CD14-positive monocyte (primary cell): ENCODE data around the gene ZNF512. TPM values are rescaled to one million over a fixed set of nuclear protein-coding genes. Genes with fewer than 3 reads are reported as not detected.

Source experiments
- DNase-seq, 3 donors: peaks; one replicate each; pipeline ENCODE4 v3.0.0-alpha.2; 2011 to 2022
- H2AFZ ChIP-seq: 2 replicates; pipeline ENCODE4 v1.6.0; 2012; ENCODE audit warnings: mild to moderate bottlenecking, low read depth, low read length, inconsistent platforms; ENCODE audit not compliant: insufficient read depth, poor library complexity, severe bottlenecking
- H3K27ac ChIP-seq, 2 donors: 1 replicate in 1 of 2; 2 replicates in 1 of 2; pipeline ENCODE4 v1.5.1; 2012 to 2013; ENCODE audit warnings: low read length in 2 of 2, control low read depth in 1 of 2, inconsistent platforms in 1 of 2, low read depth in 1 of 2, mild to moderate bottlenecking in 1 of 2
- H3K27me3 ChIP-seq, 2 donors: one replicate each; pipeline versions ENCODE4 v1.6.0 to v1.6.1; 2011 to 2013; ENCODE audit warnings: low read length in 2 of 2; ENCODE audit not compliant: control insufficient read depth in 2 of 2, insufficient read depth in 2 of 2
- H3K36me3 ChIP-seq, 2 donors: replicated peaks in 1 of 2; 1 replicate in 1 of 2; 2 replicates in 1 of 2; pipeline versions ENCODE4 v1.5.1 to v1.6.1; 2012 to 2013; ENCODE audit warnings: low read length in 2 of 2, control low read depth in 1 of 2, inconsistent platforms in 1 of 2, mild to moderate bottlenecking in 1 of 2; ENCODE audit not compliant: insufficient read depth in 2 of 2, control insufficient read depth in 1 of 2
- H3K4me1 ChIP-seq, 2 donors: 1 replicate in 1 of 2; 2 replicates in 1 of 2; pipeline versions ENCODE4 v1.5.1 to v1.6.1; 2012 to 2013; ENCODE audit warnings: low read length in 2 of 2, control low read depth in 1 of 2, inconsistent platforms in 1 of 2, mild to moderate bottlenecking in 1 of 2, moderate library complexity in 1 of 2; ENCODE audit not compliant: insufficient read depth in 2 of 2, control insufficient read depth in 1 of 2
- H3K4me2 ChIP-seq: replicated peaks from 2 replicates; pipeline ENCODE3; 2012; ENCODE audit warnings: low read length, moderate library complexity, mild to moderate bottlenecking; ENCODE audit not compliant: poor library complexity, severe bottlenecking; ENCODE audit errors: extremely low read depth
- H3K4me3 ChIP-seq, 3 experiments: fragments of 200-600 bp in 1 of 3; sonication (generic) in 1 of 3; replicated peaks in 1 of 3; 1 replicate in 2 of 3; 2 replicates in 1 of 3; pipeline ENCODE4 v1.5.1; 2011 to 2013; ENCODE audit warnings: low read length in 3 of 3, mild to moderate bottlenecking in 3 of 3, control low read depth in 2 of 3, low read depth in 2 of 3, inconsistent platforms in 1 of 3, moderate library complexity in 1 of 3
- H3K79me2 ChIP-seq: 2 replicates; pipeline ENCODE4 v1.6.0; 2012; ENCODE audit warnings: mild to moderate bottlenecking, control low read depth, inconsistent platforms, low read length, moderate library complexity; ENCODE audit not compliant: insufficient read depth
- H3K9ac ChIP-seq: 2 replicates; pipeline ENCODE4 v1.6.0; 2017; ENCODE audit warnings: low read length, mild to moderate bottlenecking; ENCODE audit not compliant: insufficient read depth, poor library complexity, severe bottlenecking
- H3K9me3 ChIP-seq, 2 donors: replicated peaks in 1 of 2; 1 replicate in 1 of 2; 2 replicates in 1 of 2; pipeline versions ENCODE4 v1.5.1 to v1.6.1; 2012 to 2013; ENCODE audit warnings: low read length in 2 of 2, control low read depth in 1 of 2; ENCODE audit not compliant: control insufficient read depth in 1 of 2, insufficient read depth in 1 of 2
- H4K20me1 ChIP-seq: 2 replicates; pipeline ENCODE4 v1.6.0; 2012; ENCODE audit warnings: mild to moderate bottlenecking, low read length, control low read depth, moderate library complexity; ENCODE audit not compliant: insufficient read depth
- H3K27ac Mint-ChIP-seq, 7 donors: one replicate each; pipeline ENCODE4 v1.8.0; 2020; ENCODE audit warnings: mild to moderate bottlenecking in 7 of 7, mixed read lengths in 7 of 7, moderate library complexity in 6 of 7, inconsistent platforms in 2 of 7
- H3K27me3 Mint-ChIP-seq, 3 donors: one replicate each; pipeline ENCODE4 v1.8.0; 2021 to 2022; ENCODE audit warnings: low read depth in 3 of 3, mild to moderate bottlenecking in 3 of 3, mixed read lengths in 3 of 3, moderate library complexity in 3 of 3, inconsistent platforms in 1 of 3
- H3K36me3 Mint-ChIP-seq, 2 donors: one replicate each; pipeline ENCODE4 v1.8.0; 2020; ENCODE audit warnings: mixed read lengths in 2 of 2, inconsistent platforms in 1 of 2, mild to moderate bottlenecking in 1 of 2
- H3K4me1 Mint-ChIP-seq: one replicate; pipeline ENCODE4 v1.8.0; 2020; ENCODE audit warnings: mild to moderate bottlenecking, mixed read lengths
- H3K4me3 Mint-ChIP-seq, 2 donors: one replicate each; pipeline ENCODE4 v1.8.0; 2020; ENCODE audit warnings: mild to moderate bottlenecking in 2 of 2, mixed read lengths in 2 of 2, moderate library complexity in 1 of 2
- H3K9me3 Mint-ChIP-seq, 7 donors: one replicate each; pipeline ENCODE4 v1.8.0; 2020 to 2022; ENCODE audit warnings: mixed read lengths in 7 of 7, mild to moderate bottlenecking in 6 of 7, moderate library complexity in 6 of 7, inconsistent platforms in 2 of 7
- WGBS: methylation state at CpG from one replicate; pipeline ENCODE4 v1.1.5; 2013; ENCODE audit warnings: missing lambda C conversion rate; ENCODE audit not compliant: insufficient coverage; 5-methylcytosine and 5-hydroxymethylcytosine counted together
- intact Hi-C, 2 donors: fragments of 100-400 bp; cut with micrococcal nuclease; formaldehyde crosslinking; loops; one replicate each; pipeline versions ENCODE4 v1.15.0 to v1.15.1; 2023
- polyA plus RNA-seq, 3 donors: library from polyadenylated mRNA; depleted of rRNA in 1 of 3; unstranded in 2 of 3; stranded (reverse) in 1 of 3; fragments of 300-500 nt in 2 of 3; fragments of >200 nt in 1 of 3; fragmentation: Illumina TruSeq in 2 of 3; gene quantifications; 1 replicate in 2 of 3; 2 replicates in 1 of 3; pipeline ENCODE4 v1.2.3, GENCODE V29; 2012 to 2021
- TF ChIP-seq, protein P1 (sequence below): fragments of 200-600 bp; IDR thresholded peaks from one replicate; pipeline ENCODE4 v1.8.0; 2022; ENCODE audit warnings: antibody characterized with exemption, mild to moderate bottlenecking

Gene ZNF512
- polyA plus RNA-seq, 3 donors: 6.7 to 13.1 (median 12.8) TPM

DNA sequence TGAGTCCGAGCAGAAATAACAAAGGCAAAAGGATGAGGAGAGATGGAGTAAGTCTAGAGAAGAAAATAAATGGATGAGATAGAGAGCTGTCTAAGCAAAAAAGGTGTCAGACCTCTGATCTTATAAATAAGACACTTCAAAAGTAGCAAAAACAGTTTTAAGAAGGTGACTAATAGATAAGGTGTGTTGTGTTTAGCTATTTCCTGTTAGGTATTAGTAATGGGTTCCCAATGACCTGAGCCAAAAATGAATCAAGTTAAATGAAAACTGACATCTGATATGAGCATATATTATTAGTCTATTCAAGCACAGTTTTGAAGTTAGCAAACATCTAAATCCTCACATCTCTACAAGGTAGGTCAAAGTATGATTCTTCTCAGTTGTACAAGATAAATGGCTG is 69.9 kb downstream of the ZNF512 start:
- Mint-ChIP-seq H3K4me3 (no peak overlapping the region), H3K27me3 (no peaks in the 10 kb centered on the region), H3K9me3 (no peaks in the 10 kb centered on the region), H3K36me3 (peaks cover 81 to 92% of the 10 kb centered on the region in 2 donors), H3K4me1 (no peaks in the 10 kb centered on the region), H3K27ac (no peak overlapping the region)
- 100% methylated on average over 1 of the region's 1 CpG for WGBS
- Histone ChIP-seq H3K4me1 (no peaks in the 10 kb centered on the region), H3K79me2 (no peaks in the 10 kb centered on the region), H3K9ac (no peak overlapping the region), H4K20me1 (no peaks in the 10 kb centered on the region), H3K27me3 (no peaks in the 10 kb centered on the region), H3K4me3 (no peak overlapping the region), H3K9me3 (no peaks in the 10 kb centered on the region), H2AFZ (no peak overlapping the region), H3K4me2 (no peak overlapping the region), H3K27ac (no peak overlapping the region), H3K36me3 (peaks cover 94 to 99% of the 10 kb centered on the region in 2 donors)
- TF ChIP-seq, protein P1, sequence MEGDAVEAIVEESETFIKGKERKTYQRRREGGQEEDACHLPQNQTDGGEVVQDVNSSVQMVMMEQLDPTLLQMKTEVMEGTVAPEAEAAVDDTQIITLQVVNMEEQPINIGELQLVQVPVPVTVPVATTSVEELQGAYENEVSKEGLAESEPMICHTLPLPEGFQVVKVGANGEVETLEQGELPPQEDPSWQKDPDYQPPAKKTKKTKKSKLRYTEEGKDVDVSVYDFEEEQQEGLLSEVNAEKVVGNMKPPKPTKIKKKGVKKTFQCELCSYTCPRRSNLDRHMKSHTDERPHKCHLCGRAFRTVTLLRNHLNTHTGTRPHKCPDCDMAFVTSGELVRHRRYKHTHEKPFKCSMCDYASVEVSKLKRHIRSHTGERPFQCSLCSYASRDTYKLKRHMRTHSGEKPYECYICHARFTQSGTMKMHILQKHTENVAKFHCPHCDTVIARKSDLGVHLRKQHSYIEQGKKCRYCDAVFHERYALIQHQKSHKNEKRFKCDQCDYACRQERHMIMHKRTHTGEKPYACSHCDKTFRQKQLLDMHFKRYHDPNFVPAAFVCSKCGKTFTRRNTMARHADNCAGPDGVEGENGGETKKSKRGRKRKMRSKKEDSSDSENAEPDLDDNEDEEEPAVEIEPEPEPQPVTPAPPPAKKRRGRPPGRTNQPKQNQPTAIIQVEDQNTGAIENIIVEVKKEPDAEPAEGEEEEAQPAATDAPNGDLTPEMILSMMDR: no peak
- no peak for DNase-seq
- intact Hi-C loops: no loop called here

DNA sequence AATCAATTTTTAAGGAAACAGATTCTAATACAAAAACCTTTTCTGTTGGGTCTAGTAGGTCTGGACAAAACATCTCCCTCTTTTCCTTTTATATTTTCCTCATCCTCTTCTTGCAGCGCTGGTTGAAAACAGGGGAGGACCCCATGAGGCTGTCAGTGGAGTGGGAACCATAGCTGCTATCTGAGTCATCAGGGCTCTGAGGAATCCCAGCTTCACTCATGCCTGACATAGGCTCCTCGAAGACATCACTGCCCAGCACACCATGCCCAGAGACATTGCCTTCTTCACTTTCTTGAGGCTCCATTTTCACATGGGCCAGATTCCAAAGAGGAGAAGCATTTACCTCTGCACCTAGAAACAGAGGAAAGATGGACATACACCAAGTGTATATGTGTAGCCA is 70.6 kb downstream of the ZNF512 start:
- no CpG with 5 or more reads among the region's 2 CpGs for WGBS

More for the DNA sequence above, 70.6 kb downstream of the ZNF512 start:
- Mint-ChIP-seq H3K4me3 (no peak overlapping the region), H3K4me1 (no peaks in the 10 kb centered on the region), H3K27me3 (no peaks in the 10 kb centered on the region), H3K27ac (no peak overlapping the region), H3K36me3 (peaks cover 78 to 86% of the 10 kb centered on the region in 2 donors), H3K9me3 (no peaks in the 10 kb centered on the region)
- Histone ChIP-seq H3K9me3 (no peaks in the 10 kb centered on the region), H3K9ac (no peak overlapping the region), H3K27ac (no peak overlapping the region), H4K20me1 (no peaks in the 10 kb centered on the region), H3K79me2 (no peaks in the 10 kb centered on the region), H3K27me3 (no peaks in the 10 kb centered on the region), H3K36me3 (peaks cover 93 to 99% of the 10 kb centered on the region in 2 donors), H3K4me2 (no peak overlapping the region), H3K4me1 (no peaks in the 10 kb centered on the region), H3K4me3 (no peak overlapping the region), H2AFZ (no peak overlapping the region)
- TF ChIP-seq, protein P1: no peak
- intact Hi-C loops: no loop called here
- DNase-seq: no peak
